HG03442 (cell line): ENCODE measurements around the gene PLCG2.
"Not testable (repeated sequence)": the region's sequence is repeated elsewhere in the genome, so short reads cannot be mapped to it uniquely, and the experiment has no call there.

Source experiments
- ATAC-seq: cut with Tn5 transposase; IDR thresholded peaks from one replicate; pipeline ENCODE4 v1.9.1; 2021; ENCODE audit warnings: mild to moderate bottlenecking, moderate library complexity; ENCODE audit not compliant: unreplicated experiment

Gene PLCG2

DNA sequence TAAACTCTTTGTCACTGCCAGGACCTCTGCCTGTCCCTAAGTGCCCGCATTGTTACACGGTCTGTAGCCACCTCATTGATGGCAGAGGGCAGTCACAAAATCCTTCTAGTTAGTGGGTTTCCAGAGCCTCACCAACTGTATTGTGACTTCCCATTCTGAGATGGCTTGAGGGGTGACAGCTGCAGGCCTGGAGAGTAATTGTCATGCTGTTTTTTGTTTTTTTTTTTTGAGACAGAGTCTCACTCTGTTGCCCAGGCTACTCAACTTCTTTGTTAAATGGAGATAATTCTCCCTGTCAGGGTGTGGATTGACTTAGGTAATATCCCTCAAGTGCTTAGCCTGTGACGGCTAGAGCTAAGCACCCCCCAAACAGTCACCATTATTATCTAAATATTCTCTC is 154.3 kb downstream of the PLCG2 start:
- no peak for ATAC-seq

DNA sequence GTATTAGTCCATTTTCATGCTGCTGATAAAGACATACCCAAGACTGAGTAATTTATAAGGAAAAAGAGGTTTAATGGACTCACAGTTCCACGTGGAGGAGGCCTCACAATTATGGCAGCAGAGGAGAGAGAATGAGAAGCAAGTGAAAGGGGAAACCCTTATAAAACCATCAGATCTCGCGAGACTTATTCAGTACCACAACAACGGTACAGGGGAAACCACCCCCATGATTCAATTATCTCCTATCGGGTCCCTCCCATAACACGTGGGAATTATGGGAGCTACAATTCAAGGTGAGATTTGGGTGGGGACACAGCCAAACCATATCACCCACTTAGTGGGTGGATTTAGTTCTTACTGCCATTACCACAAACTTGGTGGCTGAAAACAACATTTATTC is 155.6 kb downstream of the PLCG2 start:
- ATAC-seq: not testable (repeated sequence)

DNA sequence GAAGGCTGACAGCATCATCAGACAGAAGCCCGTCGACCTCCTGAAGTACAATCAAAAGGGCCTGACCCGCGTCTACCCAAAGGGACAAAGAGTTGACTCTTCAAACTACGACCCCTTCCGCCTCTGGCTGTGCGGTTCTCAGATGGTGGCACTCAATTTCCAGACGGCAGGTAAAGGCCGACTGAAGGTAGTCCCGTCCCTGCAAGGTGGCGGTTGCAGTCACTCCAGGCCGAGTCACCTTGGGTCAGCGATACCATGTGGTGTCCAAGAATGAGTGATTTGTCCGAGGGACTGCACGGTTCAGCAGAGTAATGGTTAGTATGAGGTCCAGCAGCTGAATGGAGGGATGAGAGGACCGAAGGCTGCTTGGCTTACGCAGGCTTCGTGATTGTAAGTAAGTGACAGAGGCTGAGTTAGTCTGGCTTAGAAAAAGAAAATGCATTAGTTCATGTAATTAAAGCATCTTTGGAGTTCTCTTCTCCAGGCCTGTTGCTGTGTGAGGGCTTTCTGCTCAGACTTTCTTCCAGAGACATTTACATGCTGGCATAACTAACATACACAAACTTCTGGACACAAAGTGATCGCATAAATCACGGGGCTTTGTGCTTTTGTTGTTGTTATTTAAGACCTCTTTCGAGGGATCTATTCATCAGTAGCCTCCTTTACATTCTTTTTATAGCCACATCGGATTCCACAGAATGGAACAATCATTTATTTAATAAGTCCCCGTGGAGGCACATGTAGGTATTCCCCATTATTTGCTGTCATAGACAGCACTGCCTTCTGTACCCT is 157.3 kb downstream of the PLCG2 start:
- no peak for ATAC-seq

DNA sequence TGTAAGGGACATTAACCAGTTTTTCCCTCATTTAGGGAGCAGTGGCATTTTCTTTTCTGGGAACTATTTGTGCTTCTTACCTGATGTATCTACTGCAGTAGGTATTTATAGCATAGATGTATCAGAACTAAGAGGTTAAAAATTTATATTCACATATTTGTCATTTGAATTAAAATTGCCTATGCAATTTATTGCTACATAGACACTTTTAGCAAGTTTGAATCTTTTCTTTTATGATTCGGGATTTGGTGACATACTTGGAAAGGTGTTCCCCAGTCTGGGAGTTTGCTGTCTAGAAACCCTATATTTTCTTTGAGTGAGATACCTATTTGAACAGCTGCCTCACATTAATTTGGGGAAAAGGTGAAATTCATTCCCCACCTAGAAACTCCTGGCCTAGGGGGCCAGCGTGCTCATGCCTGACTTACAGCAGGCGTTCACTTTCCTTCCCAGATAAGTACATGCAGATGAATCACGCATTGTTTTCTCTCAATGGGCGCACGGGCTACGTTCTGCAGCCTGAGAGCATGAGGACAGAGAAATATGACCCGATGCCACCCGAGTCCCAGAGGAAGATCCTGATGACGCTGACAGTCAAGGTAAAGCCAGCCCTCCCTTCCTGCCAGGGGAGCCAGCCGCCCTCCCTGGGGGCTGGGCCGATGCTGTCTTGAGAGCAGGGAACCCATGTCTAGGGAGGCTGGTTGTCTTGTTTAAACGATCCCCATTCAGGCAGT is 158.4 kb downstream of the PLCG2 start:
- ATAC-seq: no peak

DNA sequence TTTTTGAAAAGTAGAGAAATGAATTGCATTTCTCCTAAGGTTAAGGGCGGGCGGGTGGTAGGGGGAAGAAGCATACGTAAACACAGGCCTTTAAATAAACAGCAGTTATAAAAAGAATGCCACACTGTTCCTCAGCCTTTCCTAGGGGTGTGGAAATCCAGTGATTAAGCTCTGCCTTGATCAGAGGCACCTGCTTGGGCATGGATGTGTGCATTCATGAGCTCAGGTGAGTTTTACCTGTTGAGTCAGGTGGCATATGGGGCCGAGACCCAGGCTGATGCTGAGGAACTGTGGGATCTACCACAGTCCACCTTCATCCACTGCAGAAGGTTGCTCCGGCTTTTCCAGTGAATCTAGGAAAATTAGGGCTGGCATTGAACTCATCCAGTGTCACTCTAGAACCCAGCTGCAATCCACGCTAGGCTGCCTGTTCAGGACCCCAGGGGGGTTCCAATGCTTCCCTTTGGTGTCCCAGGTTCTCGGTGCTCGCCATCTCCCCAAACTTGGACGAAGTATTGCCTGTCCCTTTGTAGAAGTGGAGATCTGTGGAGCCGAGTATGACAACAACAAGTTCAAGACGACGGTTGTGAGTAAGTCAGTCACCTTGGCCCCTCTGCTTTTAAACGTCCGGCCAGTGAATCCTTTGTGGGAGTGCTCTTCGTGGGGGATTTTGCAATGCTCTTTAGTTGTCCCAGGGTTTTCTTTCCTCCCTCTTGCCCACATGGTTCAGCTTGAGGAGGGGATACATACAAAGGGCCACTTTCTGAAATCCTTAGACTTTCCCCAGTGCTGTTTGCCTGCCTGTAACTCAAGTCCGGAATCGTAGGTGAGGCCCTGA is 159.5 kb downstream of the PLCG2 start:
- no peak for ATAC-seq

DNA sequence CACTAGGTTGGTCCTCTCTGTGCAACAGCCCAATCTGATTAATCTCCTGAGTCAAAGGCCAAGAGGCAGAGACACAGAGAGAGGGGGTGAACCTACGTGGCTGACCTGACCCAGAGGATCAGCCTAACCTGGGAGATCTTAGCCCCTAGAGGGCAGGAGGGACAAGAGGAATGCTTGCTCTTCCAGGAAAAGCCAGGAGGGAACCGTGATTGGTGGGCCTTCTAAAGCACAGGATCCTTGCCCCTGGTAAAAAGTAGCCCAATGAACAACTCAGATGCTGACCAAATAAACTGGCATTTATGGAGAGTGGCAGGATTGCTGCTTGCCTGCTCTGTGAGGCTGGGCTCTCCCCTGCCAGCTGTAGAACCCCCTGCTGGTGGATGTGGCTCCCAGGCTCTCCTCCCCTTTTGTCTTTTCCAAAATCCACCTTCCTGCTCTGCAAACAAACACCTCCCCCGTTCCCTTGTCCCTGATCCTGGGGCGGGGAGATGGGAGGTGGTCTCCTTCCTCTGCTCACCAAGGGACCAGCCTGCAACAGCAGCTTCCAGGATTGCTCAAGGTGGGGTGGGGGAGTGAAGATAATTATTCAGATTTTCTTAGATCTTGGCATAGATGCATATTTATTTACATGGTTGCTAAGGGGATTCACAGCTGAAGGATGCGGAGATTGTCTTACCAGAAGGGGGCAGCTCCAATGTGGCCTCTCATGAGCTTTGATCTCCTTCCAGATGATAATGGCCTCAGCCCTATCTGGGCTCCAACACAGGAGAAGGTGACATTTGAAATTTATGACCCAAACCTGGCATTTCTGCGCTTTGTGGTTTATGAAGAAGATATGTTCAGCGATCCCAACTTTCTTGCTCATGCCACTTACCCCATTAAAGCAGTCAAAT is 160.3 kb downstream of the PLCG2 start:
- no peak for ATAC-seq

DNA sequence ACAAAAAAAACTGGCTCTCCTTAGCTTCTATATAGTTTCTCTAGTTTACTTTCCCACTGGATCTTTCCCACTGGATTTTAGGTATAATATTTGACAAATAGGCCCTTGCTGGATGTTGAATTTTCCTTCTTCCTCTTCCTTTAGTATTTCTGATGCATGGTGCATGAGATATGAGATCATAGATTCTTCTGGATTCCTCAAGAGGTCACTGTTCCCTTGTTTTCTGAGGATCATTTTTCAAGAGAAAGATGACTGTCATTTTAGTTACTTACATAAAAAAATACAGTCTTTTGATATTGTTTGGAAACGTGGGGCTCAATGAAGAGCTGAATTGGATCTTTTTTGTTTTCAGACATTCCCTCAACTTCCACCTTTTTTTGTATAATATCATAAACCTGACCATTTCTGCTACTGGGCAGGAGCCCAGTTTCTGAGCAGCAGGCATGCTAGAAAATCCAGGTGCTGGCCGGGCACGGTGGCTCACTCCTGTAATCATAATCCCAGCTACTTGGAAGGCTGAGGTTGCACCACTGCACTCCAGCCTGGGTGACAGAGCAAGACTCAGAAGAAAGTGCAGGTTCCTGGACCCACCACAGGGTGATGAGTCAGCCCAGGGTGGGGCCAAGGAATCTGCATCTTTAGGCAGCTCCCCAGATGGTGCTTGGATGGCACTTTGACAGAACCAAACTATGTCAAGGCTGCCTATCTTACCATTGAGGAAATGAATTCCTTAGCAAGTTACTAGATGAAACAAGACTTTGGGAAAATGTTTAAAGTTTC is 161.9 kb downstream of the PLCG2 start:
- ATAC-seq: no peak

DNA sequence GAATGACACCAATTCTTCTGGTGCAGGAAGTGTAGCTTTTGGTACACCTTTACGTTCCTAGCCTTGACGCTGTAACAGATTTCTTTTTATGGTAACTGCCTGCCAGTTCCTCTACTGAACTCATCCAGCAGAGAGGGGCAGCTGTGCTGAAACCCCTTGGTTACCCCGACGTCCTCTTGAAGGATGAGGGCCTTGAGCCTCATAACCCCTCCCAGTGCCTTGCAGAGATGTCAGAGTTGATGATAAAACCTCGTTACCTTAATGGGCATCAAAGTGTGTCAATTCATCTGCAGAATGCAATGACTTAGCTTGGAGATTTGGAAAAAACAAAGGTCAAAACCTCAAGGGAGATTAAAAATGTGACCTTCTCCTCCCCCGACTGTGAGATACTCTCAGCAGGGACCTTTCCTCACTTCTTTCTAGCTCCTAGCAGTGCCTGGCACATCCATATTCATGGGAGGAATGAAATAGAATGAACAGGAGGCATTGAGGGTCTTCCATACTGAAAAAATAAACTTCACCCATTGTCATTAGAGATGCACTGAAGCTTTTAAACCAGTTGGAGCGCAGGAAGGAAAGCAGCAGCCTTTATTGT is 163.0 kb downstream of the PLCG2 start:
- ATAC-seq: no peak

DNA sequence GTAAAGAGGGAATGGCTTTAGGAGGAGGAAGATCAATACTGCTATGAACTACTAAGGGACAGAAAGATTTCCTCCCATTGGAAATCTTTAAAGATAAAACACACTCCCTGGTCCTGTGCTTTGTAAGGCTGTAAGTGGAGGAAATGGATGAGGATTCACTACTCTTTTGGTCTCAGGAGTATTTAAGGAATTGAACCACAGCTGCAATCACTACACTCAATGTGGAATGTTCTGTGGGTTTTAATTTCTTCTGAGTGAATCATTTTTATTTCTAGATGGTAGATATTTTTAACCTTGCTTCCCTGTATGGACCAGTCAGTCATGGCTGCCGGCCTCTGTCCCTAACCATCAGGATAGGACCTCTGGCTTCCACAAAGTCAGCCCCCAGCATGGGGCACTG is 166.6 kb downstream of the PLCG2 start:
- ATAC-seq: no peak

DNA sequence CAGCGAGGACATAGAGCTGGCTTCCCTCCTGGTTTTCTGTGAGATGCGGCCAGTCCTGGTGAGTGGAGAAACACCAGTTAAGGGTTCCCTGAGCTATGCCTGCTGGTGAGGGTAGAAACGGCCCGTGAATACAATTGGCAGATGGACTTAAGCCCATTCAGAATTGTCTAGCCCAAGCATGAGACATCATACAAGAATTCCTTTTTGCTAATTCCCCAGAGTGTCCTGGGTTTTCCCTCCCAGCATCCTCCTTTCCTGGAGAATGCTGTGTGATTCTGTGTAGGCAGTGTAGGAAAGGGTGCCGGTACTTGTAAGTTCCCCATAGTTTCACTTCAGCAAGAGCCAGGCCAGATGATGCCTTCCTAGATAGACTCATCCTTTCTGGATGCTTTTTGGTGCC is 167.1 kb downstream of the PLCG2 start:
- no peak for ATAC-seq

DNA sequence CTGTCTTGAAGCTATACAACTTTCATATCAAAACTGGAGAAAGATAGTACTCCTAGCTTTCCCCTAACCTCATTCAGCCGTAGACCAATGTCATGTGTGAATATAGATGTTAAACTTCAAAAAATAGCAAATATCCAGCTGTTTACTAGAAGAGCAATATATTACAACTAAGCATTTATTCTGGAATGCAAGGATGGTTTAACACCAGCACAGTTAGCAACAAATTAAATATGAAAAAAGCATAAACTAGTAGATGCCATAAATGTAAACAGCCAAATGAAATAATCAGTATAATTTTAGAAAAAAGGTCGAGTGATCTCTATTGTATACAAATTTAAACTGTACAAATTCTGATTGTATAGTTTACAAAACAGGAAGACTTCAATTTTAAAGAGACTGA is 172.5 kb downstream of the PLCG2 start:
- no peak for ATAC-seq

DNA sequence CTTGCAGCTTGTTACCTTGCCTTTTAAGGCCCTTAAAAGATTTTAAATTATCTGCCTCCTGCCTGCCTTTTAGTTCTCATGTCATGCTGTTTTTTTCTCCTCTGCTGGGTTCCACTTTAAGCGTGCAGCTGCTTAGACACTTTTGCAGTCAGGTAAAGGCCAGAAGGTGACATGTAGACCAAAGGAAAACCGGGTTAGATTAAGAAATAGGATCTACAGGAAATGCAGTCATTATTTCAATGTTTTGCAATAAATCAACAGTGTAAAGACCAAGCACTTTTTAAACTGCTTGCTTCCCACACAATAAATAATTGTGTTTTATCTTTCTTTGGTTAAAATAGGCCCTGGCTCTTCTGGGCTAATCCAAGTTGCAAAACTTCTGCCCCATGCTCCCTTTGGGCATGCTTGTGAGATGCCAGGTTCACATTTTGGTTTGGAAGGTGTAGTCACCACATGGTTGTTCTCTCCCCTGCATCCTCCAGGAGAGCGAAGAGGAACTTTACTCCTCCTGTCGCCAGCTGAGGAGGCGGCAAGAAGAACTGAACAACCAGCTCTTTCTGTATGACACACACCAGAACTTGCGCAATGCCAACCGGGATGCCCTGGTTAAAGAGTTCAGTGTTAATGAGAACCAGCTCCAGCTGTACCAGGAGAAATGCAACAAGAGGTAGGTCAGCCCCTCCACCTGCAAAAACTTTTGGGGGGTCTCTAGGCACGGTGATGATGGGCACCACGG is 177.3 kb downstream of the PLCG2 start:
- ATAC-seq: no peak

DNA sequence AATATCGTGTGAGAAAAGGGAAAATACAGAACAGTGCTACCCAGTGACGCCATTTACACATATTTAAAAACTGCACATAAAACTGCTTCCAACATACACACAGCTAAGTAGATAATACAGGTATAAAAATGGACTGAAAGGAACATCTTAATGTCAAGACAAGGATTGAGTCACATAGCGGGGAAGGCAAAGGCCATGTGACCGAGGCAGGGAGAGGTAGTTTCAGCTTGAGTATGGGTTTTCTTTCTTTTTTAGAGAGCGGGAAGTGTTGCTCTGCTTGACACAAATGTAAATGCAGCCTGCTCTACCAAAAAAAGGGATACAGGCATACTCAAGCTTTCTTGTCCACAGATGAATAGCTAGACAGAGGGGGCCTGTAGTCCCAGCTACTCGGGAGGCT is 185.7 kb downstream of the PLCG2 start:
- no peak for ATAC-seq

DNA sequence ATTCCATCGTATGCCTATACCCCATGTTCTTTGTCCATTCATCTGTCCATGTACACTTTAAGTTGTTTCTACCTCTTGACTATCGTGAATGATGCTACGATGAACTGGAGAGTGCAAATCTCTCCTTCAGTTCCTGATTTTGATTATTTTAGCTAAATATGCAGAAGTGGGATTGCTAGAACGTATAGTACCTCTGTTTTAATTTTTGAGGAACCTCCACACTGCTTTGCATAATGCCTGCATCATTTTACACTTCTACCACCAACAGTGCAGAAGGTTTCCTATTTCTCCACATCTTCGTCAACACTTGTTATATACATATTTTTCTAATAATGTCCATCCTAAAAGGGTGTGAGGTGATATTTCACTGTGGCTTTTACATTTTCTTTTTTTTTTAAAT is 188.3 kb downstream of the PLCG2 start:
- ATAC-seq: no peak

DNA sequence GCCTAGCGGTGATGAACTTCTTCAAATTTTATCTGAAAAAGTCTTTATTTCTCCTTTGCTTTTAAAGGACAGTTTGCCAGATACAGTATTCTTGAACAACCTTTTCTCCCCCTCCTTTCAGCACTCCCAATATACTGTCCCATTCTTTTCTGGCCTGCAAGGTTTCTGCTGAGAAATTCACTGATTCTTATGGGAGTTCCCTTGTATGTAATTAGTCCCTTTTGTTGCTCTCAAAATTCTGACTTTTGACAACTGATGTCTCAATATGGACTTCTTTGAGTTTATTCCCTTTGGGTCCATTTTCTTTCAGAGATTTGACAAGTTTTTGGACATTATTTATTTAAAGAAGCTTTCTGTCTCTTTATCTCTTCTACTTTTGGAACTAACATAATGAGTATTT is 192.8 kb downstream of the PLCG2 start:
- no peak for ATAC-seq

DNA sequence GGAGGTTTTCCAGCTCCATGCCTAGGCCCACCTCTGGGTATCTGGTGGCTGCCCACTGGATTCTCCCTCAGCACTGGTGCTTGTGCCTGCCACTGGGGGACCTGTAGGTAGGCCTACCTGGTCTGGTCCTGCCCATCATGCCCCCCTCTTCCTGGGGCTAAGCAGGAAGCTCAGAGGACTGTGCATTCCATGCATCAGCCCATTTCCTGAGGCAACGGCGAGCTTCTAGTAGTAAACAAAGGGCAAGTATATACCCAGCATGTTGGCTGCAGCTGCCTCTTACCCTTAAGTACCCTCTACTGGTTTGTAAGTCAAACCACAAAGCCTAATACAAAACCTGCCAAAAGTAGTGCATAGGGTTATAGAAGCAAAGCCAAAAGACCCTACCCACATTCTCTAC is 194.6 kb downstream of the PLCG2 start:
- no peak for ATAC-seq

DNA sequence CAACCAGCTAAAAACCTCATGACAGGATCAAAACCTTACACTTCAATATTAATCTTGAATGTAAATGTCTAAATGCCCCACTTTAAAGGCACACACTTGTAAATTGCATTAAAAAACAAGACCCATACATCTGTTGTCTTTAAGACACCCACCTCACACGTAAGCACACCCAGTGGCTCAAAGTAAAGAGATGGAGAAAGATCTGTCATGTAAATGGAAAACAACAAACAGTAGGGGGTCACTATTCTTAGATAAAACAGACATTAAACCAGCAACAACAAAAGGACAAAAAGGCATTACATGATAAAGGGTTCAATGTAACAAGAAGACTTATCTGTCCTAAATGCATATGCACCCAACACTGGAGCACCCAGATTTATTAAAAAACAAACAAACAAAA is 196.5 kb downstream of the PLCG2 start:
- ATAC-seq: no peak

DNA sequence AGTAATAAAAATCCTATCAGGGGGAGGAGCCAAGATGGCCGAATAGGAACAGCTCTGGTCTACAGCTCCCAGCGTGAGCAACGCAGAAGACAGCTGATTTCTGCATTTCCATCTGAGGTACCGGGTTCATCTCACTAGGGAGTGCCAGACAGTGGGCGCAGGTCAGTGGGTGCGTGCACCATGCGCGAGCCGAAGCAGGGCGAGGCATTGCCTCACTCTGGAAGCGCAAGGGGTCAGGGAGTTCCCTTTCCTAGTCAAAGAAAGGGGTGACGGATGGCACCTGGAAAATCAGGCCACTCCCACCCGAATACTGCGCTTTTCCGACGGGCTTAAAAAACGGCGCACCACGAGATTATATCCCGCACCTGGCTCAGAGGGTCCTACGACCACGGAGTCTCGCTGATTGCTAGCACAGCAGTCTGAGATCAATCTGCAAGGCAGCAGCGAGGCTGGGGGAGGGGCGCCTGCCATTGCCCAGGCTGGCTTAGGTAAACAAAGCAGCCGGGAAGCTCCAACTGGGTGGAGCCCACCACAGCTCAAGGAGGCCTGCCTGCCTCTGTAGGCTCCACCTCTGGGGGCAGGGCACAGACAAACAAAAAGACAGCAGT is 198.3 kb downstream of the PLCG2 start:
- not testable (repeated sequence) for ATAC-seq
